Ectodermal cell (in vitro differentiated cells): ENCODE results near the gene CACNA1E. TPM values are rescaled to one million over a fixed set of nuclear protein-coding genes. Genes with fewer than 3 reads are reported as not detected.

Experiments
- H3K27ac ChIP-seq: 2 replicates; pipeline ENCODE4 v1.7.0; 2013; ENCODE audit warnings: mild to moderate bottlenecking, low read depth, low read length; ENCODE audit not compliant: insufficient read depth, poor library complexity, severe bottlenecking
- H3K27me3 ChIP-seq: 2 replicates; pipeline ENCODE4 v1.7.0; 2013; ENCODE audit warnings: mild to moderate bottlenecking, low read length; ENCODE audit not compliant: insufficient read depth, control insufficient read depth, poor library complexity, severe bottlenecking
- H3K36me3 ChIP-seq: one replicate; pipeline ENCODE4 v1.7.0; 2013; ENCODE audit warnings: low read length; ENCODE audit not compliant: control insufficient read depth, insufficient read depth
- H3K4me1 ChIP-seq: one replicate; pipeline ENCODE4 v1.7.0; 2013; ENCODE audit warnings: low read length; ENCODE audit not compliant: control insufficient read depth, insufficient read depth
- H3K4me3 ChIP-seq: 2 replicates; pipeline ENCODE4 v1.7.0; 2013; ENCODE audit warnings: low read depth, low read length, control low read depth; ENCODE audit not compliant: insufficient read depth
- H3K9me3 ChIP-seq: 2 replicates; pipeline ENCODE4 v1.7.0; 2013; ENCODE audit warnings: mild to moderate bottlenecking, low read length, moderate library complexity; ENCODE audit not compliant: control insufficient read depth
- WGBS, 2 experiments: methylation state at CpG; one replicate each; pipeline ENCODE4 v1.1.7; 2013; ENCODE audit warnings: missing lambda C conversion rate in 2 of 2; 5-methylcytosine and 5-hydroxymethylcytosine counted together
- polyA plus RNA-seq, 4 experiments: library from polyadenylated mRNA; stranded (reverse); fragments of 50-300 nt; gene quantifications; one replicate each; pipeline ENCODE4 v1.2.3, GENCODE V29; 2013

CACNA1E gene
- 0.74 TPM for polyA plus RNA-seq (2013, experiment 1 of 4)
- 0.84 TPM for polyA plus RNA-seq (2013, experiment 2 of 4)
- 0.80 TPM for polyA plus RNA-seq (2013, experiment 3 of 4)
- 0.89 TPM for polyA plus RNA-seq (2013, experiment 4 of 4)

GRCh38 chr1:181483285-181484195 lies at the start of gene CACNA1E:
TSS of gene CACNA1E (plus strand) at chr1:181483517. CDS start at chr1:181483745, 228 bp downstream.
- H3K4me3 ChIP-seq: peak within 1 kb of the TSS; percentile 34
- H3K27ac ChIP-seq: no peak within 1 kb of the TSS
- H3K36me3 ChIP-seq: no peaks in the 10 kb centered on the region
- H3K4me1 ChIP-seq: peaks cover 12% of the 10 kb centered on the region
- WGBS, 2 experiments: 15% methylated on average over 43 of the region's 43 CpGs
- peaks cover 79% of the 10 kb centered on the region for H3K27me3 ChIP-seq
- H3K9me3 ChIP-seq: peaks cover 2% of the 10 kb centered on the region

- no peaks in the 10 kb centered on the region for H3K9me3 ChIP-seq
- whole genome bisulfite sequencing, 2 experiments: 93 to 96% methylated on average over 3 of the region's 3 CpGs
- no peak overlapping the region for H3K27ac ChIP-seq
- no peaks in the 10 kb centered on the region for H3K36me3 ChIP-seq
- no peaks in the 10 kb centered on the region for H3K4me1 ChIP-seq
- H3K4me3 ChIP-seq: no peak overlapping the region
- H3K27me3 ChIP-seq: no peaks in the 10 kb centered on the region
Measured at GRCh38 chr1:181433931-181434330, 49.4 kb upstream of the CACNA1E start.

GRCh38 chr1:181438013-181438412 lies 45.3 kb upstream of the CACNA1E start:
- Histone ChIP-seq H3K27me3 (no peaks in the 10 kb centered on the region), H3K9me3 (no peaks in the 10 kb centered on the region), H3K36me3 (no peaks in the 10 kb centered on the region), H3K4me3 (no peak overlapping the region), H3K27ac (no peak overlapping the region), H3K4me1 (no peaks in the 10 kb centered on the region)
- WGBS, 2 experiments: 96 to 97% methylated on average over 2 of the region's 2 CpGs

- Histone ChIP-seq H3K27ac (no peak overlapping the region), H3K9me3 (no peaks in the 10 kb centered on the region), H3K4me1 (no peaks in the 10 kb centered on the region), H3K36me3 (no peaks in the 10 kb centered on the region), H3K27me3 (no peaks in the 10 kb centered on the region), H3K4me3 (no peak overlapping the region)
- 93% methylated on average over 4 of the region's 4 CpGs for WGBS, 2 experiments
Measured at GRCh38 chr1:181440510-181440909, 42.8 kb upstream of the CACNA1E start.

GRCh38 chr1:181442181-181442525 lies 41.2 kb upstream of the CACNA1E start:
- H3K27ac ChIP-seq: no peak overlapping the region
- no peaks in the 10 kb centered on the region for H3K9me3 ChIP-seq

GRCh38 chr1:181443231-181443853 lies 40.0 kb upstream of the CACNA1E start:
- Histone ChIP-seq H3K27ac (no peak overlapping the region), H3K9me3 (no peaks in the 10 kb centered on the region)
- 83 to 92% methylated on average over 3 of the region's 3 CpGs for WGBS, 2 experiments

More at GRCh38 chr1:181442181-181442525, 41.2 kb upstream of the CACNA1E start:
- Histone ChIP-seq H3K4me1 (no peaks in the 10 kb centered on the region), H3K27me3 (no peaks in the 10 kb centered on the region), H3K4me3 (no peak overlapping the region), H3K36me3 (no peaks in the 10 kb centered on the region)

GRCh38 chr1:181445436-181445835 lies 37.9 kb upstream of the CACNA1E start:
- no peaks in the 10 kb centered on the region for H3K36me3 ChIP-seq
- no peak overlapping the region for H3K27ac ChIP-seq
- H3K4me3 ChIP-seq: no peak overlapping the region
- no peaks in the 10 kb centered on the region for H3K27me3 ChIP-seq
- no peaks in the 10 kb centered on the region for H3K4me1 ChIP-seq
- no peaks in the 10 kb centered on the region for H3K9me3 ChIP-seq

More at GRCh38 chr1:181443231-181443853, 40.0 kb upstream of the CACNA1E start:
- no peaks in the 10 kb centered on the region for H3K4me1 ChIP-seq
- H3K27me3 ChIP-seq: no peaks in the 10 kb centered on the region
- H3K36me3 ChIP-seq: no peaks in the 10 kb centered on the region
- no peak overlapping the region for H3K4me3 ChIP-seq

- Histone ChIP-seq H3K4me3 (no peak overlapping the region), H3K9me3 (no peaks in the 10 kb centered on the region), H3K4me1 (no peaks in the 10 kb centered on the region), H3K36me3 (no peaks in the 10 kb centered on the region), H3K27me3 (no peaks in the 10 kb centered on the region), H3K27ac (no peak overlapping the region)
- 93 to 97% methylated on average over 1 to 3 of the region's 3 CpGs for WGBS, 2 experiments
Measured at GRCh38 chr1:181448461-181448860, 34.9 kb upstream of the CACNA1E start.

- Histone ChIP-seq H3K4me1 (no peaks in the 10 kb centered on the region), H3K27ac (no peak overlapping the region), H3K36me3 (no peaks in the 10 kb centered on the region), H3K9me3 (no peaks in the 10 kb centered on the region), H3K27me3 (no peaks in the 10 kb centered on the region), H3K4me3 (no peak overlapping the region)
- whole genome bisulfite sequencing, 2 experiments: 76 to 80% methylated on average over 4 of the region's 4 CpGs
Measured at GRCh38 chr1:181451661-181452230, 31.6 kb upstream of the CACNA1E start.

- Histone ChIP-seq H3K4me3 (no peak overlapping the region), H3K27me3 (no peaks in the 10 kb centered on the region)
Measured at GRCh38 chr1:181452746-181453145, 30.6 kb upstream of the CACNA1E start.

More at GRCh38 chr1:181452746-181453145, 30.6 kb upstream of the CACNA1E start:
- no peaks in the 10 kb centered on the region for H3K36me3 ChIP-seq
- H3K9me3 ChIP-seq: no peaks in the 10 kb centered on the region
- 97 to 100% methylated on average over 2 to 3 of the region's 3 CpGs for WGBS, 2 experiments
- no peak overlapping the region for H3K27ac ChIP-seq
- H3K4me1 ChIP-seq: no peaks in the 10 kb centered on the region
